Measurements from ENCODE around the gene ALDH2. TPM values are rescaled to one million over a fixed set of nuclear protein-coding genes. Genes with fewer than 3 reads are reported as not detected.

The ALDH2 gene
- total RNA-seq, 2 experiments from 2014 or later, result 3.2 to 3.8 TPM

DNA sequence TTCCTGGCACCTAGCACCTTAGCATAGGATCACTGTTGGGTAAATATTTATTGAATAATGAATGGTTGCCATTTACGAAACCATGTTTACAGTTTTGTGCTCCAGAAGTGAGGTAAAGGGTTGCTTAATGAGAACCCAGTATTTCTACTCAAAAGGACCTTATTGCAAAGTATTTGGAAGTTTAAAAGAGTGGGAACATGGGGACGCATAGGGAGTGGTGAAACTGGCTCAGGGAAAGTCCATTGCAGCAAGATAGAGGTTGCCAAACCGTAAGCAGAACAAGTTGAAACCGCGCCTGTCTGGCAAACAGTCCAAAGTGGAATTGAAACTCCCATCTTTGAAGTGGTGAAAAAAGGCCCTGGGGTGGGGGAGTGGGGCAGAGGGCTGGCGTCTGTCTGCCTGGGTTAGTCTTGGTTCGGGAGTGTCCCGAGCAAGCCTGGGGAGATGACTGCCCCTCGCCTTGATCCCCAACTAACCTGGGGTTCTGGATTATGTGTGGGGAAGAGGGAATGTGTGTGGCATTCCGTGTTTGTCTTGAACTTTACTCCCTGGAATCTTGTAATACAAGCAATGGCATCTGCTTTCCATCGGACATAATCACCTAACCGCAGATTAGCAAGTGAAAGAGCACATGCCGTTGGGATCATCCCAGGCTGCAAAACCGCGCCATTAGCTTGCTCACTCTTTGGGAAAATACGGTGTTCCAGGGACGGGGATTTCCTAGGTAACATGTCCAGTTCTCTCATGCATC lies 7.2 kb downstream of the ALDH2 start:
- no peaks in the 10 kb centered on the region for H3K36me3 Mint-ChIP-seq (ENCODE audit: low read depth)
- no peak overlapping the region for H3K4me3 Mint-ChIP-seq
- intact Hi-C loops (cut with micrococcal nuclease), result no loop called here
- peaks cover 3% of the 10 kb centered on the region for H3K27me3 Mint-ChIP-seq
- ChIA-PET CTCF (no interaction called here), POLR2A (no interaction called here)
- peaks cover 2% of the 10 kb centered on the region for H3K4me1 Mint-ChIP-seq (ENCODE audit: low read depth)
- ATAC-seq, result no peak
- no peak for DNase-seq
- no peak overlapping the region for H3K27ac Mint-ChIP-seq
- TF ChIP-seq, protein P1, sequence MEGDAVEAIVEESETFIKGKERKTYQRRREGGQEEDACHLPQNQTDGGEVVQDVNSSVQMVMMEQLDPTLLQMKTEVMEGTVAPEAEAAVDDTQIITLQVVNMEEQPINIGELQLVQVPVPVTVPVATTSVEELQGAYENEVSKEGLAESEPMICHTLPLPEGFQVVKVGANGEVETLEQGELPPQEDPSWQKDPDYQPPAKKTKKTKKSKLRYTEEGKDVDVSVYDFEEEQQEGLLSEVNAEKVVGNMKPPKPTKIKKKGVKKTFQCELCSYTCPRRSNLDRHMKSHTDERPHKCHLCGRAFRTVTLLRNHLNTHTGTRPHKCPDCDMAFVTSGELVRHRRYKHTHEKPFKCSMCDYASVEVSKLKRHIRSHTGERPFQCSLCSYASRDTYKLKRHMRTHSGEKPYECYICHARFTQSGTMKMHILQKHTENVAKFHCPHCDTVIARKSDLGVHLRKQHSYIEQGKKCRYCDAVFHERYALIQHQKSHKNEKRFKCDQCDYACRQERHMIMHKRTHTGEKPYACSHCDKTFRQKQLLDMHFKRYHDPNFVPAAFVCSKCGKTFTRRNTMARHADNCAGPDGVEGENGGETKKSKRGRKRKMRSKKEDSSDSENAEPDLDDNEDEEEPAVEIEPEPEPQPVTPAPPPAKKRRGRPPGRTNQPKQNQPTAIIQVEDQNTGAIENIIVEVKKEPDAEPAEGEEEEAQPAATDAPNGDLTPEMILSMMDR (IDR thresholded peaks at IDR 0.05), result no peak
- no peaks in the 10 kb centered on the region for H3K9me3 Mint-ChIP-seq

DNA sequence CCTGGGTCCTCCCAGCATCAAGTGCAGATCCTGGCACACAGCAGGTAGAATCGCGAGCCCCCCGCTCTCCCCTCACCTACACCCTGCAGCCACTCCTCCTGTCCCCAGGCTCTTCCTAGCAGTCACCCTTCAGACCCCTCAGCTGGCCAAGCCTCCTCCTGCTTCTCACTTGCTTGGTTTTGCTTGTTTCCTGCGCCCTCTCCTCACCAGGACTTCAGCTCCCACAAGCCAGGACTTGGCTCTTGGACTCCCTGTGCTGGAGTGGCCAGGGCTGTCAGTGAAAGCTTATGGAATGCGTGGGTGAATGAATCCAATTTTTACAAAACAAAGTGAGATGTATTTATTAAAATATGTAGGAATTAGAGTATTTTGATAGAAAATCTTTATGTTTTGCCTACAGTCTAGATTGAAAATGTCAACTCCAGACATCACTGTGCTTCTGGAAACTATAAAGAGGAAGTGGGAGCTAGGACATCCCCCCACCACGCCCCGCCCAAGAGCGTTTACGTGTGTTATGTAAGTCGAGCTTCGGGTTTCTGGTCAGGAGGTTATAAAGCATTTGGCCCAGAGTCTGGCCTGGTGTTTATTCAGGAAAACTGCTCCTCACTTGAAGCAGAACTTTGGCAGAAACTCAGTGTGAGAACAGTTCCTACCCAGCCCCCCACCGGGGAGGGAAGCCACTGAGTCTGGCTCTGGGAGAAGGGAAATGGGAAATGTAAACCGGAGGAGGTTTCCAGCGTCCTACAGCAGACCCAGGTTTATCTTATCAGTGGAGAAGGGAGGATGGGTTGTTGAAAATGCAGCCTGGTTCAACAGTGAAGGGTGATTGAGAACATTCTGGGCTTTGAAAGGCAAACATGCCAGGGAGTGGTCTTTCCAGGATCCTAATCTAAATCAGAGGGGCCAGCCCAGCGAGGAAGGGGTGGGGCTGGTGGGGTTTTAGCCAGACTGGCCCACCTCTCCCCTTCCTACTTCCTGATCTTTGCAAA lies 8.8 kb downstream of the ALDH2 start:
- Mint-ChIP-seq H3K4me3 (no peak overlapping the region), H3K27ac (no peak overlapping the region), H3K4me1 (ENCODE audit: low read depth) (peaks cover 2% of the 10 kb centered on the region), H3K27me3 (peaks cover 3% of the 10 kb centered on the region), H3K36me3 (ENCODE audit: low read depth) (no peaks in the 10 kb centered on the region), H3K9me3 (no peaks in the 10 kb centered on the region)
- ATAC-seq, result no peak
- ChIA-PET CTCF (interaction anchor here (1.1 kb wide), 1 partner anchor 37 kb away, joined by 3 read pairs; no protein-coding TSS in a partner anchor), POLR2A (no interaction called here)
- TF ChIP-seq, protein P1 (IDR thresholded peaks at IDR 0.05), result no peak
- peak; percentile 22 for DNase-seq
- intact Hi-C loops (cut with micrococcal nuclease), result no loop called here

DNA sequence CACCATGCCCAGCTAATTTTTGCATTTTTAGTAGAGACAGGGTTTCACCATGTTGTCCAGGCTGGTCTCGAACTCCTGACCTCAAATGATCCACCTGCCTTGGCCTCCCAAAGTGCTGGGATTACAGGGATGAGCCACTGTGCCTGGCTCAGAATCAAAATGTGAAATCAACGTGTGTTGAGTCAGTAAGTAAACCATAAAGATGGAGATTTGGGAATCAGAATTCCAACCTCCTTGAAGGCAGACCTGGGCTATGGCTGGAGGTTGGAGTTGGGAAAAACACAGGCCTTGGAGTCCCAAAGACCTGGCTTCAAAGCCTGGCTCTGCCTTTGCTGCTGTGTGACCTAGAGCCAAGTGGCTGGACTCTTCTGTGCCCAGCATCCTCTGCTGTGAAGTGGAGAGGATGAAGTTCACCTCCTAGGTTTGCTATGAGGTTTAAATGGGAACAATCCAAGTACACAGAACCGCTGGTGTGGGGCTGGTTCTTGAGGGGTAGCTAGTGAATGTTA lies 10.2 kb downstream of the ALDH2 start:
- Mint-ChIP-seq H3K27me3 (peaks cover 3% of the 10 kb centered on the region), H3K4me3 (no peak overlapping the region), H3K27ac (no peak overlapping the region), H3K36me3 (ENCODE audit: low read depth) (no peaks in the 10 kb centered on the region), H3K9me3 (peaks cover 3% of the 10 kb centered on the region), H3K4me1 (ENCODE audit: low read depth) (peaks cover 2% of the 10 kb centered on the region)
- ChIA-PET CTCF (interaction anchor here (1.3 kb wide), 1 partner anchor 36 kb away, joined by 3 read pairs; no protein-coding TSS in a partner anchor), POLR2A (interaction anchor here (0.6 to 0.7 kb wide), 2 partner anchors 14 to 25 kb away, joined by 3 read pairs; no protein-coding TSS in a partner anchor)
- TF ChIP-seq, protein P1 (IDR thresholded peaks at IDR 0.05), result no peak
- ATAC-seq (no peak), DNase-seq (no peak)
- intact Hi-C loops (cut with micrococcal nuclease), result no loop called here

DNA sequence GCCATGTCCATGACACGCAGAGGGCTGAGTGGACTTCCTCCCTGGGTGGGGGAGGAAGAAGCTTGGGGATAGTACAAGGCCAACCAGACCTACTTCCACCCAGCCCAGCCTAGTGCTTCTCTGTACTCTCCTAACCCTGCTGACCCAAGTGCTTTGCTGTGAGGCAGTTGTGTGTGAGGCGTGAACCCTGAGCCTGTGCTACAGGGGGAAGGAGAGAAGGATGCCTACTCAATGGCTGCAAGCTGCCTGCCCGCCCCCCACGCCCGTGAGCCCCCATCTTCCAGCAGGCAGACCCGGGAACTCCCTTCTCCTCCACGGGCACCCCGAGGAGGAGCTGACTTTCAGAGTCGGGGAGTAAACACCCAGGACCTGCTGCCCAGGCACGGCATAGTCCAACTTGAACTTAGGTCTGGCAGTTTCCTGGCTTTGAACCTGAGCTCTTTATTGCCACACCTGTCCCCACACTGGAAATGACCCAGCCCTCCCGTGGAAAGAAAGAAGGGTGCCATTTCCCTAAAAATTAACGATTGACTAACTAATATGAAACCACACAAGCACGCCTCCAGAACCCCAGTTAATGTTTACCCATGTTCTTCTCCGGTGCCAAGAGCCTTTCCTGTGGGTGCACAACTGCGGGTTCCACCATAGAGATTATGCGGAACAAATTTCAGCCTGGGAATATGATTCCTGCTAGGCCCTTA lies 10.8 kb downstream of the ALDH2 start:
- Mint-ChIP-seq H3K4me1 (ENCODE audit: low read depth) (peaks cover 2% of the 10 kb centered on the region), H3K27me3 (peaks cover 3% of the 10 kb centered on the region), H3K9me3 (peaks cover 3% of the 10 kb centered on the region), H3K27ac (no peak overlapping the region), H3K36me3 (ENCODE audit: low read depth) (no peaks in the 10 kb centered on the region), H3K4me3 (no peak overlapping the region)
- CTCF ChIA-PET, result interaction anchor here (1.3 kb wide), 1 partner anchor 35 kb away, joined by 3 read pairs; no protein-coding TSS in a partner anchor
- intact Hi-C loops (cut with micrococcal nuclease), result no loop called here
- POLR2A ChIA-PET, result interaction anchor here (0.6 kb wide), 1 partner anchor 25 kb away, joined by 3 read pairs; no protein-coding TSS in a partner anchor
- ATAC-seq (no peak), DNase-seq (no peak)
- TF ChIP-seq, protein P1 (IDR thresholded peaks at IDR 0.05), result no peak

Data from activated CD8-positive, alpha-beta T cell treated with anti-CD3 and anti-CD28 coated beads for 36 hours (primary cell).